Measurements from ENCODE around the gene SRGAP1.

DNA sequence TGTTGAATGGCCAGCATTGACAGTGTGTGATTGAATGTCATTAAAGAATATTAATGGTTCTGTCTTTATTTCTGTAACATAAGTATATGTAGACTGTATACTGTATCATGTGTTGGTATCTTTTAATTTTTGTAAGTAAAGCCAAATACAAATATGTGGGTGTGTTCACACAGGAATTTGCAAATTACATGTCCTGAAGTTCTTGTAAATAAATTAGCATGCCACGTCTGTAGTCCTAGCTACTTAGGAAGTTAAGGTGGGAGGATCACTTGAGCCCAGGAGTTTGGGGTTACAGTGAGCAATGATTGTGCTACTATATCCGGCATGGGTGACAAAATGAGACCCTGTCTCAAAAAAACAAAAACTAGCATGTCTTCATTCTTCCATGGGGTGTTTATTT lies 278.5 kb downstream of the SRGAP1 start:
- TF ChIP-seq, protein P1, sequence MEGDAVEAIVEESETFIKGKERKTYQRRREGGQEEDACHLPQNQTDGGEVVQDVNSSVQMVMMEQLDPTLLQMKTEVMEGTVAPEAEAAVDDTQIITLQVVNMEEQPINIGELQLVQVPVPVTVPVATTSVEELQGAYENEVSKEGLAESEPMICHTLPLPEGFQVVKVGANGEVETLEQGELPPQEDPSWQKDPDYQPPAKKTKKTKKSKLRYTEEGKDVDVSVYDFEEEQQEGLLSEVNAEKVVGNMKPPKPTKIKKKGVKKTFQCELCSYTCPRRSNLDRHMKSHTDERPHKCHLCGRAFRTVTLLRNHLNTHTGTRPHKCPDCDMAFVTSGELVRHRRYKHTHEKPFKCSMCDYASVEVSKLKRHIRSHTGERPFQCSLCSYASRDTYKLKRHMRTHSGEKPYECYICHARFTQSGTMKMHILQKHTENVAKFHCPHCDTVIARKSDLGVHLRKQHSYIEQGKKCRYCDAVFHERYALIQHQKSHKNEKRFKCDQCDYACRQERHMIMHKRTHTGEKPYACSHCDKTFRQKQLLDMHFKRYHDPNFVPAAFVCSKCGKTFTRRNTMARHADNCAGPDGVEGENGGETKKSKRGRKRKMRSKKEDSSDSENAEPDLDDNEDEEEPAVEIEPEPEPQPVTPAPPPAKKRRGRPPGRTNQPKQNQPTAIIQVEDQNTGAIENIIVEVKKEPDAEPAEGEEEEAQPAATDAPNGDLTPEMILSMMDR (IDR thresholded peaks at IDR 0.05 in 2 of 3, conservative IDR thresholded peaks at IDR 0.05 in 1 of 3; ENCODE audit: insufficient read depth in 2 of 3, low read depth in 1 of 3, low read length in 3 of 3): no peak
- no peak for TF ChIP-seq CEBPB (tag; IDR thresholded peaks at IDR 0.05)
- no peak for TF ChIP-seq YY1 (IDR thresholded peaks at IDR 0.05; ENCODE audit: borderline replicate concordance in 1 of 3, control insufficient read depth in 1 of 3, extremely low read depth in 1 of 3, insufficient read depth in 3 of 3, insufficient read length in 1 of 3, insufficient replicate concordance in 2 of 3, low read depth in 1 of 3, low read length in 2 of 3)
- TF ChIP-seq EZH2 (IDR thresholded peaks at IDR 0.05; ENCODE audit: borderline replicate concordance, low read depth, low read length): no peak
- TF ChIP-seq MEIS2 (IDR thresholded peaks at IDR 0.05; ENCODE audit: partially characterized antibody): no peak
- TF ChIP-seq, protein P2, sequence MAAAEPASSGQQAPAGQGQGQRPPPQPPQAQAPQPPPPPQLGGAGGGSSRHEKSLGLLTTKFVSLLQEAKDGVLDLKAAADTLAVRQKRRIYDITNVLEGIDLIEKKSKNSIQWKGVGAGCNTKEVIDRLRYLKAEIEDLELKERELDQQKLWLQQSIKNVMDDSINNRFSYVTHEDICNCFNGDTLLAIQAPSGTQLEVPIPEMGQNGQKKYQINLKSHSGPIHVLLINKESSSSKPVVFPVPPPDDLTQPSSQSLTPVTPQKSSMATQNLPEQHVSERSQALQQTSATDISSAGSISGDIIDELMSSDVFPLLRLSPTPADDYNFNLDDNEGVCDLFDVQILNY (CRISPR knock-in tag; IDR thresholded peaks at IDR 0.05): no peak
- no peak for TF ChIP-seq EP300 (IDR thresholded peaks at IDR 0.05; ENCODE audit: low read length)
- TF ChIP-seq POLR2A (conservative IDR thresholded peaks at IDR 0.05): no peak
- no peak for TF ChIP-seq MXI1 (IDR thresholded peaks at IDR 0.05; ENCODE audit: low read depth, low read length)
- TF ChIP-seq SP2 (IDR thresholded peaks at IDR 0.05; ENCODE audit: extremely low read depth, low read depth, low read length, poor library complexity, severe bottlenecking): no peak
- no peak for TF ChIP-seq MYNN (IDR thresholded peaks at IDR 0.05)
- TF ChIP-seq MYNN (CRISPR knock-in tag; IDR thresholded peaks at IDR 0.05): no peak
- TF ChIP-seq MYBL2 (IDR thresholded peaks at IDR 0.05; ENCODE audit: low read depth): no peak
- no peak for TF ChIP-seq MYBL2 (CRISPR knock-in tag; IDR thresholded peaks at IDR 0.05; ENCODE audit: borderline replicate concordance)

Measured in K562 (cell line).